HepG2 (cell line): ENCODE results near the gene SALL4. TPM values are rescaled to one million over a fixed set of nuclear protein-coding genes. Genes with fewer than 3 reads are reported as not detected.

Experiments
- CCDC6 ChIP-seq: sonication (generic); formaldehyde crosslinking; IDR thresholded peaks from 2 replicates; pipeline ENCODE4 v1.8.1; 2022; ENCODE audit warnings: mild to moderate bottlenecking, missing genetic modification reagents, moderate library complexity
- HOXA5 ChIP-seq: sonication (generic); formaldehyde crosslinking; IDR thresholded peaks from 2 replicates; pipeline ENCODE4 v1.4.0; 2020; ENCODE audit warnings: missing genetic modification reagents
- IRF1 ChIP-seq: sonication (generic); formaldehyde crosslinking; IDR thresholded peaks from 2 replicates; pipeline ENCODE4 v1.4.0; 2020; ENCODE audit warnings: low read depth, mild to moderate bottlenecking, missing genetic modification reagents
- MAX ChIP-seq: IDR thresholded peaks from 2 replicates; pipeline ENCODE4 v1.6.1; 2012; ENCODE audit warnings: inconsistent platforms
- MBD4 ChIP-seq: IDR thresholded peaks from 2 replicates; pipeline ENCODE4 v1.6.1; 2012; ENCODE audit warnings: low read length, inconsistent platforms, borderline replicate concordance
- MYNN ChIP-seq: sonication (generic); formaldehyde crosslinking; IDR thresholded peaks from 2 replicates; pipeline ENCODE4 v1.4.0; 2020; ENCODE audit warnings: mild to moderate bottlenecking, low read depth, missing genetic modification reagents
- NR0B2 ChIP-seq: sonication (generic); formaldehyde crosslinking; IDR thresholded peaks from 2 replicates; pipeline ENCODE4 v1.4.0; 2020; ENCODE audit warnings: mild to moderate bottlenecking, missing genetic modification reagents
- NR2F2 ChIP-seq: IDR thresholded peaks from 2 replicates; pipeline ENCODE4 v1.6.1; 2012; ENCODE audit warnings: low read depth, inconsistent platforms, borderline replicate concordance
- PHF5A ChIP-seq: IDR thresholded peaks from one replicate; pipeline ENCODE4 v1.6.1; 2018; ENCODE audit warnings: low read depth, missing genetic modification reagents; ENCODE audit not compliant: unreplicated experiment
- POGZ ChIP-seq: sonication (generic); formaldehyde crosslinking; IDR thresholded peaks from 2 replicates; pipeline ENCODE4 v1.4.0; 2020; ENCODE audit warnings: mild to moderate bottlenecking, missing genetic modification reagents
- POLR2AphosphoS2 ChIP-seq: IDR thresholded peaks from 2 replicates; pipeline ENCODE4 v1.6.1; 2011; ENCODE audit warnings: low read depth, low read length, improper control_type of control experiment
- PTBP1 ChIP-seq: fragments of 200-400 bp; formaldehyde crosslinking; IDR thresholded peaks from 2 replicates; pipeline ENCODE4 v1.6.1; 2018; ENCODE audit warnings: low read length, low read depth; ENCODE audit not compliant: poor library complexity, severe bottlenecking
- RBM39 ChIP-seq: fragments of 200-400 bp; formaldehyde crosslinking; IDR thresholded peaks from one replicate; pipeline ENCODE4 v1.6.1; 2018; ENCODE audit warnings: antibody characterized with exemption, mild to moderate bottlenecking, low read depth, low read length; ENCODE audit not compliant: poor library complexity, severe bottlenecking
- REL ChIP-seq: sonication (generic); formaldehyde crosslinking; conservative IDR thresholded peaks from 2 replicates; pipeline ENCODE4 v1.8.0; 2022; ENCODE audit warnings: mild to moderate bottlenecking, missing genetic modification reagents, moderate library complexity
- SOX6 ChIP-seq, 2 experiments: fragments of 450-650 bp in 1 of 2; sonication (generic) in 1 of 2; formaldehyde crosslinking in 1 of 2; IDR thresholded peaks; 2 replicates each; pipeline versions ENCODE4 v1.4.0 to v1.6.1; 2017 to 2020; ENCODE audit warnings: antibody characterized with exemption in 1 of 2, mild to moderate bottlenecking in 1 of 2, missing genetic modification reagents in 1 of 2
- SRSF4 ChIP-seq: fragments of 200-400 bp; formaldehyde crosslinking; IDR thresholded peaks from one replicate; pipeline ENCODE4 v1.6.1; 2018; ENCODE audit warnings: mild to moderate bottlenecking, low read depth, low read length, moderate library complexity; ENCODE audit not compliant: poor library complexity, severe bottlenecking
- ZNF326 ChIP-seq: sonication (generic); formaldehyde crosslinking; IDR thresholded peaks from 2 replicates; pipeline ENCODE4 v1.4.0; 2020; ENCODE audit warnings: missing genetic modification reagents, borderline replicate concordance
- ZNF333 ChIP-seq: sonication (generic); formaldehyde crosslinking; IDR thresholded peaks from 2 replicates; pipeline ENCODE4 v1.4.0; 2020; ENCODE audit warnings: mild to moderate bottlenecking, missing genetic modification reagents, borderline replicate concordance
- ZNF383 ChIP-seq: sonication (generic); formaldehyde crosslinking; IDR thresholded peaks from 2 replicates; pipeline ENCODE4 v1.4.0; 2020; ENCODE audit warnings: missing genetic modification reagents, mild to moderate bottlenecking, borderline replicate concordance
- ZNF414 ChIP-seq: sonication (generic); formaldehyde crosslinking; IDR thresholded peaks from 2 replicates; pipeline ENCODE4 v1.5.0; 2020; ENCODE audit warnings: missing genetic modification reagents
- ZNF512B ChIP-seq: sonication (generic); formaldehyde crosslinking; IDR thresholded peaks from 2 replicates; pipeline ENCODE4 v1.5.1; 2020; ENCODE audit warnings: missing genetic modification reagents, mild to moderate bottlenecking, borderline replicate concordance
- ZNF672 ChIP-seq: sonication (generic); formaldehyde crosslinking; IDR thresholded peaks from 2 replicates; pipeline ENCODE4 v1.8.1; 2022; ENCODE audit warnings: missing genetic modification reagents
- ZNF768 ChIP-seq: sonication (generic); formaldehyde crosslinking; IDR thresholded peaks from 2 replicates; pipeline ENCODE4 v1.4.0; 2020; ENCODE audit warnings: missing genetic modification reagents
- ZNF772 ChIP-seq: sonication (generic); formaldehyde crosslinking; IDR thresholded peaks from 2 replicates; pipeline ENCODE4 v1.5.0; 2020; ENCODE audit warnings: mild to moderate bottlenecking, missing genetic modification reagents
- polyA plus RNA-seq, 8 experiments: library from polyadenylated mRNA; depleted of rRNA in 3 of 8; stranded (reverse) in 7 of 8; unstranded in 1 of 8; fragments of >200 nt; fragmentation: Illumina TruSeq in 4 of 8; extraction: Trizol in 4 of 8; gene quantifications; 2 replicates each; pipeline versions ENCODE4 v1.2.1 to v1.2.3, GENCODE V29; 2011 to 2016; ENCODE audit warnings: low read depth in 4 of 8, missing spikeins in 1 of 8, mixed read lengths in 1 of 8; ENCODE audit not compliant: insufficient read depth in 1 of 8
- total RNA-seq, 5 experiments: library from RNA; depleted of rRNA; stranded (reverse); fragments of >200 nt; fragmentation: Illumina TruSeq; extraction: Trizol; gene quantifications; 2 replicates each; pipeline ENCODE4 v1.2.3, GENCODE V29; 2016; ENCODE audit warnings: low read depth in 1 of 5

The SALL4 gene
- total and polyA plus RNA-seq, 2 of the 13 experiments (the other 11 are each of a cell fraction or from before 2014, with no cell fraction given), result 0.33 to 1.8 TPM

GRCh38 chr20:51800060-51800871 lies 2.1 kb downstream of the SALL4 start (continued):
- TF ChIP-seq POGZ (CRISPR knock-in tag), result peak; percentile 74; the same call in 1 of the 2 replicates
- TF ChIP-seq NR2F2, result no peak
- TF ChIP-seq MBD4, result no peak
- no peak for TF ChIP-seq MYNN (CRISPR knock-in tag)
- no peak for TF ChIP-seq ZNF383 (CRISPR knock-in tag)
- TF ChIP-seq CCDC6 (CRISPR knock-in tag), result 0 out of 2 replicates have a peak, but pooled peaks have one; percentile 14
- no peak for TF ChIP-seq RBM39
- peak; percentile 70; the same call in 1 of the 2 replicates for TF ChIP-seq ZNF768 (CRISPR knock-in tag)
- TF ChIP-seq IRF1 (CRISPR knock-in tag), result no peak
- no peak for TF ChIP-seq SOX6 (IDR thresholded peaks at IDR 0.05)
- peak; percentile 69 for TF ChIP-seq SOX6 (CRISPR knock-in tag; IDR thresholded peaks at IDR 0.05)
- no peak for TF ChIP-seq POLR2AphosphoS2
- peak; percentile 90 for TF ChIP-seq PTBP1
- no peak for TF ChIP-seq REL (CRISPR knock-in tag)
- TF ChIP-seq PHF5A (CRISPR knock-in tag), result peak; percentile 76
- TF ChIP-seq ZNF672, result no peak
- no peak; the same call in 1 of the 2 replicates for TF ChIP-seq ZNF333
- TF ChIP-seq HOXA5, result peak; percentile 75
- TF ChIP-seq ZNF772, result no peak
- TF ChIP-seq ZNF512B, result peak; percentile 97
- TF ChIP-seq MAX, result peak; percentile 70; the same call in 1 of the 2 replicates
- no peak for TF ChIP-seq SRSF4
- TF ChIP-seq NR0B2 (CRISPR knock-in tag), result peak; percentile 74; the same call in 1 of the 2 replicates
- TF ChIP-seq ZNF326 (CRISPR knock-in tag), result no peak
- TF ChIP-seq ZNF414, result peak; percentile 92
